ENCODE measurements around the gene CARD10. TPM values are rescaled to one million over a fixed set of nuclear protein-coding genes. Genes with fewer than 3 reads are reported as not detected.

Gene CARD10
- total RNA-seq (2022; extraction: Qiagen RNA extraction): 23.3 to 32.2 TPM (median 31.4 TPM) in 5 replicates

GRCh38 chr22:37519268-37520195, at the start of gene CARD10:
TSS of gene CARD10 (minus strand) at chr22:37519415. CDS start at chr22:37519200, 215 bp downstream.

GRCh38 chr22:37559901-37560607, 40.8 kb upstream of the CARD10 start, which contains the start of gene CDC42EP1:
TSS of gene CDC42EP1 (plus strand) at chr22:37560480. CDS start at chr22:37566350, 5,870 bp downstream.

GRCh38 chr22:37486224-37486845, 32.9 kb downstream of the CARD10 start, which contains the start of gene MFNG:
TSS of gene MFNG (minus strand) at chr22:37486384. CDS start at chr22:37486177, 207 bp downstream.

Other genes with a start within 250 kb of the CARD10 start
- 0.49 to 0.79 TPM (median 0.59 TPM) in 5 replicates for gene CYTH4, start 236.9 kb downstream of the CARD10 start, total RNA-seq (2022; extraction: Qiagen RNA extraction)
- gene ELFN2, start 91.9 kb downstream of the CARD10 start, total RNA-seq (2022; extraction: Qiagen RNA extraction): 5.0 to 6.7 TPM (median 5.6 TPM) in 5 replicates
- gene MFNG, start 33.0 kb downstream of the CARD10 start, total RNA-seq (2022; extraction: Qiagen RNA extraction): 0.70 to 1.7 TPM (median 1.4 TPM) in 5 replicates
- 22.8 to 32.8 TPM (median 31.6 TPM) in 5 replicates for gene CDC42EP1, start 41.1 kb upstream of the CARD10 start, total RNA-seq (2022; extraction: Qiagen RNA extraction)
- 0.16 to 0.30 TPM (median 0.19 TPM) in 4 of 5 replicates, not detected in the other for gene LGALS2, start 60.7 kb upstream of the CARD10 start, total RNA-seq (2022; extraction: Qiagen RNA extraction)
- gene GGA1, start 89.4 kb upstream of the CARD10 start, total RNA-seq (2022; extraction: Qiagen RNA extraction): 17.7 to 23.1 TPM (median 20.7 TPM) in 5 replicates
- 1.0 to 2.0 TPM (median 1.6 TPM) in 5 replicates for gene SH3BP1, start 120.3 kb upstream of the CARD10 start, total RNA-seq (2022; extraction: Qiagen RNA extraction)
- gene PDXP, start 139.3 kb upstream of the CARD10 start, total RNA-seq (2022; extraction: Qiagen RNA extraction): 12.2 to 17.5 TPM (median 15.7 TPM) in 5 replicates
- 1,265 to 1,421 TPM (median 1,365 TPM) in 5 replicates for gene LGALS1, start 156.2 kb upstream of the CARD10 start, total RNA-seq (2022; extraction: Qiagen RNA extraction)
- gene NOL12, start 166.9 kb upstream of the CARD10 start, total RNA-seq (2022; extraction: Qiagen RNA extraction): 24.4 to 29.5 TPM (median 27.5 TPM) in 5 replicates
- 30.0 to 40.5 TPM (median 37.3 TPM) in 5 replicates for gene TRIOBP, start 177.6 kb upstream of the CARD10 start, total RNA-seq (2022; extraction: Qiagen RNA extraction)